Stimulated activated CD4-positive, alpha-beta T cell treated with anti-CD3 and anti-CD28 coated beads, TNF-alpha, amount 100 ng/mL, for 1 hour (primary cell): ENCODE data around the gene CDR2.
A peak's percentile ranks its signal among the peaks of the same experiment; 100 is the strongest.
"Not testable (repeated sequence)": the region's sequence is repeated elsewhere in the genome, so short reads cannot be mapped to it uniquely, and the experiment has no call there.

Experiments used
- DNase-seq, 3 donors: peaks; one replicate each; pipeline ENCODE4 v3.0.0-alpha.2; 2020; ENCODE audit warnings: low read depth in 3 of 3, low spot score in 1 of 3

CDR2 gene

DNA sequence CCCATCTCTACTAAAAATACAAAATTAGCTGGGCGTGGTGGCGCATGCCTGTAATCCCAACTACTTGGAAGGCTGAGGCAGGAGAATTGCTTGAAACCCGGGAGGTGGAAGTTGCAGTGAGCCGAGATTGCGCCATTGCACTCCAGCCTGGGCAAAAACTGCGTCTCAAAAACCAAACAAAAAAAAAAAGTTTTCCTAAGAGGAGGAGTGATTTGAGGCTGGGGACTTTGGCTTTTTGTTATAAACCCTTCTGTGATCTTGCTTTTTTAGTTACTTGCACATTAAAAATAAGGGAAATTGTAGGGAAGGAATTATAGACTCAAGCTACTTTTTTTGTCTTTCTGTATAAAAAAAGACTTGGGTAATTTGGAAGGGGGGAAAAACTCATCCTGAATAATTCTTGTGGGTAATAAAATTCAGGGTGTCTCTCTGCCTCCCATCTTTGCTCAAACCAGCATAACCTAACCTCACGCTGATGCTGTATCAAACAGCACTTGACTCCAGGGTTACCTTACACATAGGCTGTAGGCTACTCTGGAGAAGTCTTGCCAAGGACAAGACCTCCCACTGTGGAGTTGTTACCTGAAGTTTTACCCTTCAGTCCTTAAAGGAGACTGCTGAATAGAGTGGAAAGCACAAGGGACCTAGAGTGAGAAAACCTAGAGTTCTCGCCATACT is 1.7 kb upstream of the CDR2 start:
- no peak for DNase-seq

DNA sequence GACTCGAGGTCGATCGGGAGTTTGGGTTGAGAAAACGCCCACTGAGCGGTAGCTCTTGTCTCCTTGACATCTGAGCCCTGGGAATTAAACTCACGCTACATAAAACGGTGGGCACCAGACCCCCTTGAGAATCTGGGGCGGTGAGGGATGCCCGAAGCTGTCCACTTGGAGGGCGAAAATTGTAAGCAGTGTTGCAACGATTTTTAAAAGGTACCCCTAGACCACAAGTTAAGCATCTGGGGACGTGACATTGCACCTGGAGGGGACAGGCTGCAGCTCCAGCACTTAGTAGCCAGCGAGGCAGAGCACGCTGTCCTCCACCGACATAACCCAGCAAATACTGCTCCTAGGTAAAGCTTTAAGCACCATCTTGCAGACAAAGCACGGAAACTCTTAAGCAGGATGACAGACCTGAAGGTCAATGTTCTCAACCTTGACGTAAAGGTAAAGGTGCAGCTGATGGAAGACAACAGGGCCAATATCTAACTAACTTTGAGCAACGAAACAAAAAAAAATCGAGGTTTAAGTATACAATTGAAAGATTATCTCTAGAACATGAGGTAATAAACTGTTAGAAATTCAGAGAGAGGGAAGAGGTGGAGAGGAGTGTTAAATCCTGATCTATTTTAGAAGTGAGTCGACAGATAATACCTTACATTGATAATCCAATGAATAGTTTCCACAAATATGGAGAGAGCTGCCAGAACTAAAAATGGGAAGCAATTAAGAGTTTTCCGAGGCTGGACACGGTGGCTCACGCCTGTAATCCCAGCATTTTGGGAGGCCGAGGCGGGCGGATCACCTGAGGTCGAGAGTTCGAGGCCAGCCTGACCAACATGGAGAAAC is 921 bp upstream of the CDR2 start:
- DNase-seq: no peak

DNA sequence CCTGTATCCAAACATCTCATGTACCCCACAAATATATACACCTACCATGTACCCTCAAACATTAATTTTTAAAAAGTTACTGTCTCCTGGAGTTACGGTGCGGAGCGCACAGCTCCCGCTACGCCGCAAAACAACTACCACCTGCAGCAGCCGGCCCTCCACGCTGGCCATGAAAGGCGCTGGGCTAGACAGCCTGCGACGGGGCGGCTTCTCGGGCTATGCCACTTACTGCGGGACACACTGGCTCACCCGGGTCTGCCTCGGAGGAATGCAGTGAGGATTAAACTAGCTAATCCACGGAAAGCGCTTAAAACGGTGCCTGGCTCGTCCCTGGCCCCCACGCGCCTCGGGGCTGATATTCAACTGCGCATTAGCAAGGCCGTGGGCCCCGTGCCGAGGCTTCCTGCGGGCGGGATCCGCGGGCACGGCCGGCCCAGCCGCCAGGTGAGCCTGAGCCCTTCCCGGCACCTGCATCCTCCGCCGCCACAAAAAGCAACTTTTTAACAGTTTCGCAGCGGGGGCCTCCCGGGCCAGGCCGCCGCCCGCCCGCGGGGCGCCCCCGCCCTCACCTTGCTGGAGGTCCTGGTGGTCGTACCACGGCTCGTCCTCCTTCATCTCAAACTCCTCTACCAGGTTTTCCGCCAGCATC is 633 bp downstream of the CDR2 start:
- peak in 1 of 3 donors; percentile 24 for DNase-seq

DNA sequence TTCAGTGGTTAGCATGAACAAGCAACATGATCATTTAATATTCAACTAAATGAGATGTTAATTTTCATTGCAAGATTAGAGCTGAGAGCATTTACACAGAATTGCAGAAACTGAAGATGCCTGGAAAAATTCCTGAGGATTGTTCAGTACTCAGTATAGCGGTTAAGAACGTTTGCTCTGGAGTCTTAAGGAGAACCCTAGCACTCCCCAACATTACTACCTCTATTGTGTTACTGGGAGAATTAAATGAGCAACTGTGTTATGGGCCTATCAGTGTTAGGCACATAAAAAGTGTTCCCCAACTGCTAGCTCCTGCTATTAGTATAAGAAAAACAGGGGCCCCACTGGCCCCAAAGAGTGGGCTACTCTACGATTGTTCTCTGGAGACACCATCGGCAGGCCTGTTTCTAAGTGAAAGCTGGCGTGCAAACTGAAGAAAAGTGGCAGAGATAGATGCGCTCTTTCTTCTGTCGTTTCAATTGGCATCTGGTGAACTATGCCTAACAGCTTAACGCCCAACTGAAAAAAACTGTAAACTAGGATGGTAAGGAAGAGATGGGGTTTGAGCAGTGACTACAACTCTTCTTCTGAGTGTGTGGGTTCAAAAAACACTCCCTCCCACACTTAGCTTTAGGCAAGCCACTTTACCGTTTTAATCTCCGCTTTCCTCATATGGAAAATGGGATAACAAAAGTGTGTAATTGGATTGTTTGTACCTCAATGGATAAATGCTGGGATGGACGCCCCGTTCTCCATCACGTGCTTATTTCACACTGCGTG is 1.3 kb downstream of the CDR2 start:
- DNase-seq: no peak

DNA sequence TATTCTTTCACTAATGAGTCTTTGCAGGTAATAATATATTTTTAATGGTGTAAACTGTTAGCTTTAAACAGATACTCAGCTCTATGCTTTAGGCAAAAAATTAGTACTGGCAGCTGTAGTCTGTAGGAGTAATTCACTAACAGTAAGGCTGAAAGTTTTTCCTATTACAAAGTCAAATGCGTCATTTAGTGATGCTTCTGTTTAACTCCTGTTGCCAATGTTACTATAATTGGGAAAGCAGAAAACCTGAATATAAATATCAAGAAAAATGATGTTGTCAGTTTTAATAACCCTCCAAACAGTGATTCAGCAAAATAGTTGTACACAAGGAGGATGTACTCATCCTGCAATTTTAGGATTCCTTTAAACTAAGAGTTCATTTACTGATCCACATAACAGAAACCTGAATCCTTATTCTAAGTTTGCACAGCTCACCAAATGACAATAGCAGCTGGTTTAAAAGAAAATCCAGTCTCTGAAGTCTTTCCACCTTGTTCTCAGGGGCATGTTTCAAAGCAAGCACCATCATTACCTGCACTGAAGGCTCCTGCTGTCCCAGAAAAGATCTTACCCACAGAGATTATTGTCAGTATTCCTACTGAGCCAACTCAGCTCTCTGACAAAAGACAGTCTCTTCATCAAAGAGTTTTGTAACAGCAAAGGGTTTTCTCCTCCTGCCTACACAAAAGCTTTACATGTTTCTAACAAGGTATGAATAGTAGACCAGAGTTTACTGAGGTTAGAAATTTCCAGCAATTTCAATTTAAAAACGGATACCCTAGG is 4.2 kb downstream of the CDR2 start:
- no peak for DNase-seq

DNA sequence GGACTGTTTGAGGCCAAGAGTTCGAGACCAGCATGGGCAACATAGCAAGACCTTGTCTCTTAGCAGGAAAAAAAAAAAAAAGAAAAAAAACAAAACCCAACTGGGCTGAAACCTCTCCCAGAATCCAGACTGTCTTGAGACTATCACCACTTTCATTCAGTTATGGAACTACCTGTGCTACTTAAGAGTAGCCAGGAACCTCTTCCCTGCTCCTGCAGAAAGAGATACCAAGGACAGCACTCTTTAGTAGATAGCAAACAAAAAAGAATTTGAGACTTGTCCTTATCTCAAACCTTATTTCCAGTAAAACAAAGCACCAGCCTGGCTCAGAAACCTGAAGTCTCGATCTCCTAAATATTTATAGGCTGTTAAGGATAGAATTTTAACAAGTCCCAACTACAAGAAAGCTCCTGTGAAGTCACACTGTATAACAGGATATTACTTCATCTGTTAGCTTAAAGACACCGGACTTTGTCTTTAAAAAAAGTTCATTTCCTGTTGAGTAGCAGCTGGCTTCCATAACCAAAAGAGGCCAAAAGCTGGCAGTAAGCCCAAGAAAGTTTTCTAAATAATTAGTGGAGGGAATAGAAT is 5.1 kb downstream of the CDR2 start:
- no peak for DNase-seq

DNA sequence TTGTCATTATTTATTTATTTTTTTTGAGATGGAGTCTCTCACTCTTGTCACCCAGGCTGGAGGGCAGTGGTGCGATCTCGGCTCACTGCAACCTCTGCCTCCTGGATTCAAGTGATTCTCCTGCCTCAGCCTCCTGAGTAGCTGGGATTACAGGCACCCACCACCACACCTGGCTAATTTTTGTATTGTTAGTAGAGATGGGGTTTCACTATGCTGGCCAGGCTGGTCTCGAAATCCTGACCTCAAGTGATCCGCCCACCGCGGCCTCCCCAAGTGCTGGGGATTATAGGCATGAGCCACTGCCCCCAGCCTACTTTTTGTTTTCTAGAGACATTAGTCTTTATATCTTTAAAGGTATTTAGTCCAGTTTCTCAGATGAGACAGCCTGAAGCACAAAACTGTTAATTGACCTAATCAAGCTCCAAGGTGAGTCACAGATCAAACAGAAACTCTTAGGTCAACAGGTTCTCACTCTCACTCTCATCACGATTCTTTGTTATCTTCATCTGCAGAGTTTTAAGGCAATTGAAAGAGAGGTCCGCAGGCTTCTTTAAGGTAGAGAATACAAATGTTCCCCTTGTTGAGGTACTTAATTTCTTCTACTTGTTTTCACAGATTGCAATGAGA is 6.1 kb downstream of the CDR2 start:
- not testable (repeated sequence) for DNase-seq

DNA sequence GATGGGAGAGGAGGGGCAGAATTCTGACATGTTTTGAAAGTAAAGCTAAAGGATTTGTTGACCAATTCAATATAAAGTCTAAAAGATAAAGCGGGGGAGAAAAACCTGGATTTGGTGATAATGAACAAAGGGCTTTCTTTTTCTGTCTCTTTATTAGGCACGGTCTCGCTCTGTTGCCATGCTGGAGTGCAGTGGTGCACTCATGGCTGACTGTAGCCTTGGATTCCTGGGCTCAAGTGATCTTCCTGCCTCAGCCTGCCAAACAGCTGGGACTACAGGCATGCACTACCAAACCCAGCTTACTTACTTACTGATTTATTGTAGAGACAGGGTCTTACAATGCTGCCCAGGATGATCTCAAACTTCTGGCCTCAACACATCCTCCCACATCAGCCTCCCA is 7.5 kb downstream of the CDR2 start:
- DNase-seq: no peak

DNA sequence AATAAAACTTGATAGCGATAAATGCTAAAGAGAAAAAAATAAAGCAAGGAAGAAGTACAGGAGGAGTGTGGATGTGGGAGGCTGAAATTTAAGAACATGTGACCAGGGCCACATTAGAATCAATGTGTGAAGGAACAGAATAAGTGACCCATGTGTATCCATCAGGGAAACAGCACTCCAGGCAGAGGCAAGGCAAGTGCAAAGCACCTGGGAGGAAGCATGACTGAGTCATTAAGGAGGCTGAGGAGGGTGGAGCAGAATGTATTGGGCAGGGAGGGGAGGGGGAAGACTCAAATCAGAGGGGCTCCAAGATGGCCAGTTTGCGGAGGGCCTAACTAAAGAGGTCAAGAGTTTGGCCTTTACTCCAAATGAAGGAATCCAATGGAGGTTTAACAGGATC is 8.0 kb downstream of the CDR2 start:
- no peak for DNase-seq

DNA sequence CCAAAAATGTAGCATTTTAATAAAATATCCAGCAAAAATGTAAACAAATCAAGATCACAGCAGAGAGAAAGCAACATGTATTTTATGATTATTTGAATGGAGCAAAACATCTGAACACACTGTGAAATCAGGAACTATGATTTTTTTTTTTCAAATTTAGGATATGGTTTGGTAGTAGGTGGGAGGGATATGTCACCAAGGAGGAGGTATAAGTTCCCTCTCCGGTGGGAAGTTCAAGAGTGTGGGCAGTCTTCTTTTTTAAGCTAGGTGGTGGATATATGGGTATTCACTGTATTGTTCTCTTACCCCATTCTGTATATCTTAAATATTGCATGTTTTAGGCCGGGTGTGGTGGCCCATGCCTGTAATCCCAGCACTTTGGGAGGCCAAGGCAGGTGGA is 10.2 kb downstream of the CDR2 start:
- DNase-seq: no peak

DNA sequence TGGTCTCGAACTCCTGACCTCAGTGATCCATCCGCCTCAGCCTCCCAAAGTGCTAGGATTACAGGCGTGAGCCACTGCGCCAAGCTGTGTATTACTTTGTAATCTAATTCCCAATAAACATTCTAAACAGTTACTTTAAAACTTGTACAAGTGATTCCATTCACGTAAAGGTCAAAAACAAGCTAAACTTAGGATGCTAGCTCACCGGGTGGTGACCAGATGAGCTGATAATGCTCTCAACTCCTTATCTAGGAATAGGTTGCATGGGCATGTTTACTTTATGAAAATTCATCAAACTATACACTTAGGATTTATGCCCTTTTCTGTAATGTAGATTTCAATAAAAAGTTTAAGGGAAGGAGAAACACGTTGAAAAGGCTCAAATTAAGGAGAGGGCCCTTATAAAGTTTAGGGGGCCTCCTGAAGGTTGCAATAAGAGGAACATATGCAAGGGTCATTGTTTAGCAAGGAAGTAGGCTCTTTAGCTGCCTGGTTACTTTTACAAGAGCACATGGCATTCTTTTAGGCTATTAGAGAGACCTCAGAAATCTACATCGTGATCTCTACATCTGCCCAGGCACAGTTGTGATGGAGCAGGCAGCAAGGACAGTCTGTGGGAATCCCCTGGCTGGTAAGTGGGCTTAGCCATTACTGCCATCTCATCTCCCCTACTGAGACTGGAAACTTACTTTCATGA is 13.3 kb downstream of the CDR2 start:
- no peak for DNase-seq

DNA sequence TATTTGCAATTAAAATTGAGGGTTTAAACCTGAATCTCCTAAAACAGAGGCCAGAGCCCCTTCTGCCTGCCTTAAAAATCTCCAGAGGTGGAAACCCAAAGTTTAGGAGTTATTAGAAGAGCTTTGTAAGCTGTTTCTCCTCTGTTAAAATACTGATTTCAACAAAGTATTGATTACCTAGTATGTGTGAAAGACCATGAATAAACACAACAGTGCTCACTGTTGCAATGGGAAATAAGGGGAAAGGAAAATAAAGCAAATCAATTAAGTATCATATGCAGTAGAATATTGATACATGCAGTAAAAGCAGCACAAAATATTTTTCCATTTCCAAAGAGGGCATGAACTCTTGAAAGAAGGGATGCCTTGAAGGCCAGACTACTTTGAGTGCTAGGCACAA is 14.7 kb downstream of the CDR2 start:
- no peak for DNase-seq

DNA sequence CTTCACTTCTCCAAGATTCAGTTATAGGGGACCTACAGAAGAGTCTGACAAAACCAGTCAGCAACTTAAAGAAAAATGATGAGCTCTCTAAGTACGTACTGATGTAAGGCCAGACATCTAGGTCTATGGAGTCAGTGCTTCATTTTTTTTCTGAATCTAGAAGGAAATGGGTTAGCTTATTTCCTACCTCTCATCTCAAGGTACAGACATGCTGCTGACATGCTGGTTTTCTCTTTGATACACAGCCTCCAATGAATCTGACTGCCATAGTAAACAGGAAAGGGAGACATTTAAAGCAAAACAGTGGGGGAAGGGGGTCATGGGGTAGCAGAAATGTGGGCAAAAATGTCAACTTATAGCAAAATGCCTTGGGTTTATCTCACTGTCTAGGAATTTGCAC is 16.4 kb downstream of the CDR2 start:
- DNase-seq: no peak

DNA sequence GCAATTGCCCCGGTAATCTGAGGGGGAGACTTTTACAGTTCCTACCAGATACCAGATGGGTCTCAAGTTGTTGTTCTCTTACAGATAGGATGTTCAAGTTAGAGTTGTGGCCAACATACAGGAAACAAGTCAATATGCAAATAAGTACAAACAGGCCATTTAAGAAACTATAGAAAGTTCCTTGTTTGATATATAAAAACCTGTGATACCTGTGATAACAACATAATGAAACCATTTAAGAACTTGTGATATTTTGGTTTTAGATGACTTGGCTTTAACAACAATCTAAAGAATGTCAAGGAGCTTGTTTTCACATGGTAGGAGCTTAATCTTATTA is 16.8 kb downstream of the CDR2 start:
- DNase-seq: no peak

DNA sequence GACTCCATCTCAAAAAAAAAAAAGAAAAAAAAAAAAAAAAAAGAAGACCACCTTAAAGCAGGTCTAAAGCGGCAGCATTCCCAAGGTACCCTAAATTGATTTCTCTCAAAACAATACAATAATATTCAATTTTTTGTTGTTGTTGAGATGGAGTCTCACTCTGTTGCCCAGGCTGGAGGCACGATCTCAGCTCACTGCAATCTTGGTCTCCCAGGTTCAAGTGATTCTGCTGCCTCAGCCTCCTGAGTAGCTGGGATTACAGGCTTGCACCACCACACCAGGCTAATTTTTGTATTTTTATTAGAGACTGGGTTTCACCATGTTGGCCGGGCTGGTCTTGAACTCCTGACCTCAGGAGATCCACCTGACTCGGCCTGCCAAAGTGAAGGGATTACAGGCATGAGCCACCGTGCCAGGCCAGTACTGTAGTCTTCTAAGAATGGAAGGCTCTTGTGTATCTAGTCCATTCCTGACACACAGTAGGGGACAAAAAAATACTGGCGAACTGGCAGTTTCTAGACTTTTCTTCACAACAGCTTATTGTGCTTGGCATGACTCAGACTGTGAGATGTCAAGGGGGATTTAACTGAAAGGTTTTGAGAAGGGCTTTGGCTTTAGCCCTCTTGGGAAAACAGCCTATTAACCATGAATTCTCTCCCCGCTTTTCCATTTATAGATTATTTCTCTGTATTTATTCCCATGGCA is 17.3 kb downstream of the CDR2 start:
- no peak for DNase-seq

DNA sequence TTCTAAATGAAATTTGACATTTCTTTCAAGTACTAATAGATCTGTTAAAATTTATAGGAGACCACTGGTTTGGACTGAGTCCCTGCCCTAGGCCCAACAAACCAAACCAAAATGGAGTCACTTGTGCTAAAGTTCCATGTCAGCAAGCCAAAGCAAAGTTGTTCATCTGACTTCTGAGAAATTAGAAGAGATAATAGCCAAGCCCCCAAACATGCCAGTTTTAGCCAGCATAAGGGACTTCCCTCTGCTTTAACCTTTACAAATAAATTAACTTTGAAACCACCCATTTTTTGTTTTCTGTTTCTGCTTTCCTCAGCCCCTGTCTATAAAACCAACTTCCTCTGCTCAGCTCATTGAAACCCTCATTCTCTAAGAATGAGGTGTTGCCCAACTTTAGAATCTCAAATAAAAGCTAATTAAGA is 18.9 kb downstream of the CDR2 start:
- DNase-seq: no peak

DNA sequence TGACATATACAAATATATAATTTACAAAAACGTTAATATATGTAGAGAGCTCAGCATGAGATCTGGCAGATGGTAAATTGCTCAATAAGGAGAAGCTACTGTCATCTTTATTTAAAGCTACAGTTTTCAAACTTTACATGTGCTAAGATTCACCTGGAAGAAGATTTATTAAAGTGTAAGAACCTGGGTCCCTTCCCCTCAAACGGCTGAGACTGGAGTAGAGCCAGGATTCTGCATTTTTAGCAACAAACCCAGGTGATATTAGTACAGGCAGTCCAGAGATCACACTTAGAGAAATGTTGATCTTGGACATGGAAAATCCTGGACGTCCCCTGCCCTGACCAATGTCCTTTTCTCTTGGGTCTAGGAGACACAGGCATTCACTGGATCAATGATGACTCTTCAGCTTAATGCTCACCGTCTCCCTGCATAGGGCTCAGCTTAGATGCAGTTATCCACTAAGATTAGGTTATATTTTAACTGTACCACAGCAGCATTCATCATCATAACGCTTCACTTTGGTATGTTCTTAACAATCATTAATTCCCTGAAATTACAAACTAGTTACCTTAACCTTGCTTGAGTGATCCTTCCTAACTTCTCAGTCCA is 20.4 kb downstream of the CDR2 start:
- DNase-seq: no peak

DNA sequence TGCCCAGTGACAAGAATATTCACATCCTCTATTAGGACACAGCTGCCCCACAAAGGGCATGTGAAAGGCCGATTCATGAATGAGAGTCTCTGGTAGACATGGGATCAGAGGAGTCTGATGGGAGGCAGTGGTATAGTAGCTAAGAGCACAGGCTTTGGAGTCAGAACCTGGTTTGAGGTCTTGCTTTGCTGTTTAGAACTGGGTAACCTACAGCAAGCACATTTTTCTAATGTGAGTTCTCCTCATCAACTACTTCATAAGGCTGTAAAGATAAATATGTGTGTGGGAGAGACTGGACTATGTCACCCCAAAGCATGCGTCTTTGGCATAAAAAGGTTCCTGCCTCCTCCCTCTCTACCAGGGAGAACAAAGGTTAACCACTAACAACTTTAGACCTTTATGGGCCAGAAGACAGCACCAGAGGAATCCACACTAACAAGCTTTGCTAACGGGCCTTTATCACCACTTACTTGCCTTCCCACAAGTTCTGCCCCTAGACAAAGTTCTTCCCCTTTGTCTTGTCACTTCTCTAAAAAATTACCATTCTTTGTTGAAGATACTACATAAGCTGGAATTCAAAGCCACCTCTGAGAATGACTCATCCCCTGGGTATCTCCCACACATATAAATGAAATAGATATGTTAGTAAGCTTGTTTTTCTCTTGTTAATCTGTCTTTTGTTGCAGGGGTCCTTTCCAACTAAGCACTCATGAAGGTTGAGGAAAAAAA is 21.1 kb downstream of the CDR2 start:
- no peak for DNase-seq
